Stimulated activated CD4-positive, alpha-beta T cell treated with anti-CD3 and anti-CD28 coated beads, Interleukin-1b, Interleukin-23, amount 100 ng/mL, for 1 hour (primary cell): Measurements from ENCODE around the gene ITGA2B.
"Not testable (repeated sequence)": the region's sequence is repeated elsewhere in the genome, so short reads cannot be mapped to it uniquely, and the experiment has no call there.

Source experiments
- DNase-seq, 2 donors: peaks; one replicate each; pipeline ENCODE4 v3.0.0-alpha.2; 2020; ENCODE audit warnings: low read depth in 2 of 2

Gene ITGA2B

GRCh38 chr17:44351961-44352827 lies 37.3 kb downstream of the ITGA2B start:
- no peak for DNase-seq

DNA sequence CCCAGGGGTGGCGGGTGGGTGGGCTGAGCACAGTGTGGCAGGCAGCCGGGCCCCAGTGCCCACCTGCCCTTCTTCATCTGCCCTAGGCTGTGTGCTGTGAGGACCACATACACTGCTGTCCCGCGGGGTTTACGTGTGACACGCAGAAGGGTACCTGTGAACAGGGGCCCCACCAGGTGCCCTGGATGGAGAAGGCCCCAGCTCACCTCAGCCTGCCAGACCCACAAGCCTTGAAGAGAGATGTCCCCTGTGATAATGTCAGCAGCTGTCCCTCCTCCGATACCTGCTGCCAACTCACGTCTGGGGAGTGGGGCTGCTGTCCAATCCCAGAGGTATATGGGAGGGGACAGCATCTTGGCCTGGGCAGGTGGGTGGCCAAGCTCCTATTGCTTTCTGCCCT lies 38.0 kb downstream of the ITGA2B start:
- no peak for DNase-seq

DNA sequence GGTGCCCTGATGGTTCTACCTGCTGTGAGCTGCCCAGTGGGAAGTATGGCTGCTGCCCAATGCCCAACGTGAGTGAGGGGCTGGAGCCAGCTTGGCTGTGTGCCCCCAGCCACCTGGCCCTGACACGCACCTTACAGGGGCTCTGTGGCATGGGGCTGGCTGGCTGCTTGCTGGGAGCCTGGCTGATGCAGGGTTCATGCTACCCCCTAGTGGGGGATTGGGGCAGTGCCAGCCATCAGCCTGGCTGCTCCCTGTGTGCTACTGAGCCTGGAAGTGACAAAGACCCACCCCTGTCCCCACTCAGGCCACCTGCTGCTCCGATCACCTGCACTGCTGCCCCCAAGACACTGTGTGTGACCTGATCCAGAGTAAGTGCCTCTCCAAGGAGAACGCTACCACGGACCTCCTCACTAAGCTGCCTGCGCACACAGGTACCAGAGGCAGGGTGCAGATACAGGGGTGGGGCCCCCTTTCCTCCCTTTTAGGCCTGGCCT lies 38.7 kb downstream of the ITGA2B start:
- peak; percentile 31 to 64 for DNase-seq

GRCh38 chr17:44349553-44350070 lies 39.8 kb downstream of the ITGA2B start:
- no peak for DNase-seq

- no peak for DNase-seq
Observed at GRCh38 chr17:44348988-44349364, 40.5 kb downstream of the ITGA2B start.

- no peak for DNase-seq
Observed at GRCh38 chr17:44348234-44348987, 41.0 kb downstream of the ITGA2B start.

GRCh38 chr17:44347206-44348055 lies 42.0 kb downstream of the ITGA2B start:
- DNase-seq, result not testable (repeated sequence)

DNA sequence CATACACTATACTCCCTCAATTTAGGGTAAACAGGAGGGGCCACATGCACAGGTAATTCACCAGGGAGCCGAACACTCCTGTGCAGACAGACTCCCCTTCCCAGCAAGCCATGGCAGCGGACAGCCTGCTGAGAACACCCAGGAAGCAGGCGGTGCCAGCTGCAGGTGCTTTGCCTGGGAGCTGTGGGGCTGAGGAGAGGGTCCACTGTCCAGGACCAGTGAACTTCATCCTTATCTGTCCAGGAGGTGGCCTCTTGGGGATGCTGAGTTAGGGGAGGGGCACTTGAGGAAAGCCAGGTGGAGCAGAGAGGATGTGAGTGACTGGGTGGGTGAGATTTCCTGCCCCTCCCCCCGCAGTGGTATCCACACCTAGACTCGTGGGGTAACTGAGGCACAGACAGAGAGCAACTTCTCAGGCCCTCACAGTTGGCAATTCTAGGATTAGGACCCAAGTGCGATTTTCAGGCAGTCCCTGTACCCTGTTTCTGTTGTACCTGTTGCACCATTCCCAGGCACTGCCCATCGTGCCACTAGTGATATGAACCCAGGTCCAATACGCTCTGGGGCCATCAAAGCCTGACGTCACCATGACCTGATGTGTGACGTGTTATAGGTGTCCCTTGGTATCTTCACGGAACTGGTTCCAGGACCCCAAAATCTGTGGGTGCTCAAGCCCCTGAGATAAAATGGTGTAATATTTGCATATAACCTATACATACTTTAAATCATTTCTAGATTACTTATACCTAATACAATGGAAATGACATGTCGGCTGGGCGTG lies 43.2 kb downstream of the ITGA2B start:
- no peak for DNase-seq

DNA sequence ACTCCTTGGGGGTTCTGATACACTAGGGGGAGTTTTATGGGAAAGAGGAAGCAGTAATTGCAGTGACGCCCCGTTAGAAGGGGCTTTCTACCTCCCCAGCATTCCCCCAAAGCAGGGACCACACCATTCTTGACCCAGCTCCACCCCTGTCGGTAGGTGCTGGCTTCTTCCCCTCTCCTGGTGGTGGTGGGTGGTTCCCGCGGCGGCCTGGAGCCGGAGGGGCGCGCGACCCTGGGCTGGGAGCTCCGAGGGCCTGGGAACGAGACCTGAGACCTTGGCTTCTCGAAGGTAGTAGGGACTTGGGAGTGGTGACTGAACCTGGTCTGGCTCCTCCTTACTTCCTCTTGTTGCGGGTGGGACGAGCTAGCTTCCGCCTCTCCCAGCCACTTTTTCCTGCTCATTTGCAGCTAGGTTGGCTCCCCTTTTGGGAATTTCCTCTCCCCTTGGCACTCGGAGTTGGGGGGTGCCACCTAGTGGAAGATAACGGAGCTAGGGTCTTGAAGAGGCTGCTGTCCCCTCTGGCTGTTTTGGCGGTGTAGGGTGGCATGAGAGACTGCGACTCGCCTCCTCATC lies 43.9 kb downstream of the ITGA2B start:
- no peak for DNase-seq

- DNase-seq, result peak; percentile 62 to 67
Observed at GRCh38 chr17:44344939-44345453, 44.5 kb downstream of the ITGA2B start, which contains the start of gene GRN. Gene GRN, plus strand, starts transcription at chr17:44345302. Its CDS starts 3,863 bp downstream, at chr17:44349165.

DNA sequence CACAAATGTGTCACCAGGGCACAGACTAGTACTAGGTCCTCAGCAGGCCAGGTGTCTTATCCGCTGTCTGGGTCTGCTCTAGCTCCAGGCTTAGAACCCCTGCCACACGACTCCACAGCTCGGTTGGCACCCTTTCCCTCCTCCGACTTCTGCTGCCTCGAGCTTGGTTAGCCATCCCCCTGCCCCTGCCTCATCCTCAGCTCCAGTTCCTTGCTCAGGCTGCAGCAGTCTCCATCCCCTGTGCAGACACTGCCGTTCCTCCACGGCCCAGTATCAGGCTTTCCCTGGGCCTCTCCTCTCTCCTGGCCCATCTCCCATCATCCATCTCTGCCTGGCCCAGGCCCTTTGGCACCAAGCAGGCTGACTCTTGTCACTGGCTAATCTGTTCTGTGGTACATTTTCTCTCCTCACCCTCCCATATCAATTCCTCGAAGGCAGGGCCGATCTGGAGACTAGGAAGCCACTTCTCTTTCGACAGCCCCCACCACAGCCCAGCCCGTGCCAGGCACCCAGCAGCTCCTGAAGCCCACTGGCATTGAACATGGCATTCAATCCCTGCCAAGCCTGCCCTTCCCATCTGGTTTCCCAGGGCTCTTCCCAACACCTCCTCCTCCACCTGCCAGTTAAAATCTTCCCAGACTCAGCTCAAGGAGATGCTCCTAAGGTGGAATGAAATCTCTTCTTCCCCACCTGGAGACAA lies 45.8 kb downstream of the ITGA2B start:
- no peak for DNase-seq

GRCh38 chr17:44340553-44340952 lies 48.9 kb downstream of the ITGA2B start:
- DNase-seq, result not testable (repeated sequence)

DNA sequence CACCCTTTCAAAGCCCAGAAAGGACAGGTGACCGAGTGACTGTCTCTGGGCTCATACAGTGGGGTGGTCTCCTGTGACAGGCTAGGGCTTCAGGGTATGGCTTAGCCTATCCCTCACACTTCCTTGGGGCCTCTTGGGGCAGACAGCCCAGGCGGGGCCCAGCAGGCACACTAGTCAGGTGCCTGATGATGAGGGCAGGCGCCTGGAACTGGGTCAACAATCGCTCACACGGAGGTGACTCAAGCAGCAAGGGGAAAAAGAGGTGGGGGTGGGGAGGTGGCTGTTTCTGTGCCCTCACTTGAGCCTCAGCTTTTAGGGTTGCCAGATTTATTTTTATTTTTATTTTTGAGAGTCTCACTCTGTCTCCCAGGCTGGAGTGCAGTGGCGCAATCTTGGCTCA lies 50.7 kb downstream of the ITGA2B start:
- DNase-seq, result no peak

DNA sequence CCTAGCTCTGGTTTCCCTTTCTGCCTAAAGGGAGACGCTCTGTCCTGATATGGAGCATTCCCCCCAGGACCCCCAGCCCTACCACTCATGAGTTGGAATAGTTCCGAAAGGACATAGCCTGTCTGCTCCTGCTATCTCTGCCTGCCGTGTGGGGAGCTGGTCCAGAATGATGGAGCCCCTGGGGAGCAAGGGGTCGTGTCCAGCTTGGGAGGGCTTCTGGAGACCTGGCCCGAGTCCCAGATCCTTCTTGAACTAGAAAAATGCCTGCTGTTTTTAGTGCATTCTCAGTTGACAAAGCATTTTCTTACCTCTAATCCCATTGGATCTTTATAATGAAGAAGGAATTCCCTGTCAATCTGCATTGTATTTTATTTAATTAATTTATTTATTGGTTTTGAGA lies 53.5 kb downstream of the ITGA2B start:
- DNase-seq, result no peak

DNA sequence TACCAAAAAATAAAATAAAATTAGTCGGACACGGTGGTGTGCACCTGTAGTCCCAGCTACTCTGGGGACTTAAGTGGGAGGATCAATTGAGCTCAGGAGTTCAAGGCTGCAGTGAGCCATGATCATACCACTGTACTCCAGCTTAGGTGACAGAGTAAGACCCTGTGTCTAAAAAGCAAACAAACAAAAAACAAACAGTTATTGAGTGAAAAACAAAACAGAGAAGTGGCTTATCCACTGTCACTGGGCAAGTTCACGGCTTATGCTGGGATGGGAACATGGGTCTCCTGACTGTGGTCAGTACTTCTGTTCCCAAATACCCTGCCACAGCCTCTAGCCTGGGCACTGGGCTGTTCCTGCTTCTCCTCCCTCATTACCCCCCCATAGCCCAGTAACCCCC lies 53.9 kb downstream of the ITGA2B start:
- no peak for DNase-seq

GRCh38 chr17:44334727-44335126 lies 54.7 kb downstream of the ITGA2B start:
- no peak for DNase-seq

DNA sequence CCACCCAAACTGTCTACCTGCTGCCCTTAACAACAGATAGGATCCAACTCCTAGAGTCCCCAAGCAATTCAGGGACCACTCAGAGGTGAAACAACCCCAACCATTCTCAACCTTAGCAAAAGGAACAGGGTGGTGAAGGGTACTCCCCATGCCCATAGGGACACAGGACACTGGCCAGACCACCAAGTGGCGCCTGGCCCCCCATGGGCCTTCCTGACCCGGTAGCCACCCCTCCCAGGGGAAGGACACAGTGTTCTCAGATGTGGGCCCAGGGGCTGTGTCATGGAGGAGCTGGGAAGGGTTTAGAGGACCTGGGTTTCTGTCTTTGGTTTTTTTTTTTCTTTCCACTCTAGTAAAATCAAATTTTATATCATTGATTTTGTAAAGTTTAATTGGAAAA lies 55.1 kb downstream of the ITGA2B start:
- DNase-seq, result no peak

DNA sequence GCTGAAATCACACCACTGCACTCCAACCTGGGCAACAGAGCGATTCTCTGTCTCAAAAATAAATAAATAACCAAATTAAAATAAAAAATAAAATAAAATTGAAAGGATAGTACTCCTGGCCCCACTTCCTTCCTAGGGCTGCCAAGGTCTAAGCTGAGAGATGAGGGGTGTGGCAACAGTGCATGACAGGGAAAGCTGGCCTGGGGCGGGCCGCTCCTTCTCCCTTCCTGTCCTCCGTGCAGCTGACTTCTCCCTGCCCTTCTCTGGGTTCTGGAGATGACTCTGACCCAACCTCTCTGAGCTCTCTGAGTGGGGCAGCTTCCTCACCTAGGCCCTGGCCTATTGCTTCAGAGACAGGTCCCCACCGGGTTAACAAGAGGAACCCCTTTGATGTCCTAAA lies 56.1 kb downstream of the ITGA2B start:
- DNase-seq, result no peak

DNA sequence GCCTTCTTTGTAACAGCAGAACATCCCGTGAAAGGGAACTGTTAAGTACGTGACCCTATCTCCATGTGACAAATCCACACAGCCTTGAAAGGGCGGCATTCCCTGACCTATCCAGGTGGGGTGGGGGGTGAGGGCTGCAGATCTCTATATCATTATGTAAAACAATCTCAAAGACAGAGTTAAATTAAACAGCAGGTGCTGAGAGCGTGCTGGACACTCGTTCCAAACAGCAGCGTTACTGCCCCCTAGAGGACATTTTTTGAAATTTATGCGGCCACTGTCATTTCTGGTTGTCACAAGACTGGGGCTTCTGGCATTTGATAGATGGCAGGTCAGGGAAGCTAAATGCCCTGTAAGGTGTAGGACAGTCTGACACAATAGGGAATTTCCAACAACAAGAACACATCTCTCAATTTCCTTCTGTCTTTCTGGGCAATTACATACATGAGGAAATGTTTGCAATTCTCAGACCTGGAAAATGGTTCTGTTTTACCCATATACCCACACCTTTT lies 58.1 kb downstream of the ITGA2B start:
- peak; percentile 30 to 39 for DNase-seq
